IPS-15b (cell line): ENCODE data around the gene SH3RF3.

Source experiments
- H3K27me3 ChIP-seq: one replicate; pipeline ENCODE4 v1.6.1; 2013; ENCODE audit warnings: low read length; ENCODE audit not compliant: control insufficient read depth, insufficient read depth
- H3K36me3 ChIP-seq: one replicate; pipeline ENCODE4 v1.6.1; 2013; ENCODE audit warnings: low read length; ENCODE audit not compliant: control insufficient read depth, insufficient read depth
- H3K4me1 ChIP-seq: one replicate; pipeline ENCODE4 v1.6.1; 2013; ENCODE audit warnings: mild to moderate bottlenecking, low read length; ENCODE audit not compliant: control insufficient read depth, insufficient read depth
- H3K4me3 ChIP-seq: one replicate; pipeline ENCODE4 v1.5.1; 2013; ENCODE audit warnings: low read depth, low read length
- H3K9ac ChIP-seq: one replicate; pipeline ENCODE4 v1.6.1; 2013; ENCODE audit warnings: low read depth, mild to moderate bottlenecking, low read length
- H3K9me3 ChIP-seq: one replicate; pipeline ENCODE4 v1.6.1; 2013; ENCODE audit warnings: mild to moderate bottlenecking, low read length; ENCODE audit not compliant: control insufficient read depth, insufficient read depth

The SH3RF3 gene

DNA sequence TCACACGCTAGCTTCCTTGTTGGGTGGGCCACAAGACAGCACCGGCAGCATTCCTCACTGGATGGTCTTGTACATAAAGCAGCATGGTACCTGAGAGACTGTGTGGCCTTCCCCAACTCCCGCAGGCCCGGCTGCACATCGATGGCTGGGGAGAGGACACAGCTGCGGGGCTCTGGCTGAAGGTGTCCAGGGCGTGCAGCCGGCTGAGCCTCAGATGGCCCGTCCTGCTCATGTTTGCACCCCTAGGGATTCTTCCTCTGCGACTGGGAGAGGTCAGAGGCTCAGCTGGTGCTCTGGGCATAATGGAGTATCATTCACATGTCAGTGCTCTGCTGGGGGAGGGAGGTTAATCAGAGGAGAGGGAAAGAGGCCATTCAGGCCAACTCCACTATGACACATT is 276.9 kb downstream of the SH3RF3 start:
- no peak overlapping the region for H3K4me3 ChIP-seq
- no peaks in the 10 kb centered on the region for H3K4me1 ChIP-seq
- no peaks in the 10 kb centered on the region for H3K27me3 ChIP-seq
- no peaks in the 10 kb centered on the region for H3K9me3 ChIP-seq
- H3K36me3 ChIP-seq: no peaks in the 10 kb centered on the region
- no peak overlapping the region for H3K9ac ChIP-seq

DNA sequence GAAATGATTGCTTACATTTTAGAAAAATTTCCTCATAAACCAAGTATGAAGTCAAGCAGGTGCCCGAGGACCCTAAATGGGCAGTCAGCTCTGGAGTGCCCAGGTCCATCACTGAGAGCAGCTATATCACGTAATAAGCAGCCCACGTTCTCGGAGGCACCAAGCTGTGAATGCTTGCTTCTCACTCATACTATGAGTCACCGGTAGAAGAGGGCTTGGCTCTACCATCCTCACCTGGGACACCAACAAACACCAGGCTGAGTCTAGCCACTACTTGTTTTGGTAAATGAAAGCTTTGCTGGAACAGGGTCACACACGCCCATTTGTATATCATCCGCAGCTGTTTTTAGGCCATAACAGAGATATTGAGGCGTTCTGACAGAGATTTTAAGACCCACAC is 277.3 kb downstream of the SH3RF3 start:
- Histone ChIP-seq H3K36me3 (no peaks in the 10 kb centered on the region), H3K9ac (no peak overlapping the region), H3K4me1 (no peaks in the 10 kb centered on the region), H3K4me3 (no peak overlapping the region), H3K27me3 (no peaks in the 10 kb centered on the region), H3K9me3 (no peaks in the 10 kb centered on the region)

DNA sequence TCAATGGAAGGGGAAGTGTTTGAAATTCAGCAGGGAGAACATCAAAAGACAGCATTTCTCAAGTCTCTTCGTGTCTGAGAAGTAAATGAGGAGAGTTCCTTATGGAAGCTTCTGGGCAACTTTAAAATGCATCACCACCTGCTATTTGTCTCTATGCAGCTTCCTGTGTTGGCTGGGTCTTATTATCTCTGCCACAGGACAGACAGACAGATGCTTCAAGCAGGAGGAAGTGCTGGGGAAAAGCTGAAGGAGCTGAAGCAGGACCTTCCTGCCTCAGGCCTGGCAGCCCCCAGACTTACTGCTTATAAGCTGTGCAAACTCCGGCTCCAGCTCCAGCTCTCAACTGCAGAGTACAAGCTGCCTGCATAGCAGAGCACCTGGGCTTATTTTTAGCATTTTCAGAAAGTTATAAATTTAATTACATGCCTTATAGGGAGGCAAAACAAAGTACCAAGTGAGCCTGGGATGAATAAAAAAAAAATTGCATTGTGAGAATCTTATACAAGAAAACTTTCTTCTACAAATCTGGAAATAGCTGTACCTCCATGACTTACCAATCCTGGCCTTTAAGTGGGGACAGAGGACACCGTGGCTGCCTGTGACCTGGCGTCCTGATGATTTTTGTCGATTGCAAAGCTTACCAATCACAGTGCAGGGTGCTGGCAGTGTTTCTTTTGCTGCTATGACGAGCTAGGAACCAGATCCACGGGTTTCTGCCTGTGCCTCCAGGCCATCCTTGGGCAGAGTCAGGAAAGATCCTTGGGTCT is 278.5 kb downstream of the SH3RF3 start:
- H3K9me3 ChIP-seq: no peaks in the 10 kb centered on the region
- no peak overlapping the region for H3K4me3 ChIP-seq
- no peaks in the 10 kb centered on the region for H3K36me3 ChIP-seq
- no peaks in the 10 kb centered on the region for H3K27me3 ChIP-seq
- no peaks in the 10 kb centered on the region for H3K4me1 ChIP-seq
- no peak overlapping the region for H3K9ac ChIP-seq

DNA sequence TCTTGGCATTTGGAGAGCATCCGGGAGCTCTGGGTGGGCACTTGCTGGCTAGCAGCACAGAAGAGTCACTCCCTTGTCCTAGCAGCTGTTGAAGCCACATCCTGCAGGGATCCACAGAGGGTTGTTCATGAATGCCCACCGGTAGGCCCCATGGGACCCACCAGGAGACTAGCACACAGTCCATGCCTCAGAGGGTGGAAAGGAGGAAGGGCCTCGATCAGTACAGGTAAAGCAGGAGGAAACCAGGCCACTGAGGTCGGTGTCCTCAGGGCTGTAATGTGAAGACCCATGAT is 279.0 kb downstream of the SH3RF3 start:
- Histone ChIP-seq H3K4me3 (no peak overlapping the region), H3K36me3 (no peaks in the 10 kb centered on the region), H3K9ac (no peak overlapping the region), H3K27me3 (no peaks in the 10 kb centered on the region), H3K9me3 (no peaks in the 10 kb centered on the region), H3K4me1 (no peaks in the 10 kb centered on the region)

DNA sequence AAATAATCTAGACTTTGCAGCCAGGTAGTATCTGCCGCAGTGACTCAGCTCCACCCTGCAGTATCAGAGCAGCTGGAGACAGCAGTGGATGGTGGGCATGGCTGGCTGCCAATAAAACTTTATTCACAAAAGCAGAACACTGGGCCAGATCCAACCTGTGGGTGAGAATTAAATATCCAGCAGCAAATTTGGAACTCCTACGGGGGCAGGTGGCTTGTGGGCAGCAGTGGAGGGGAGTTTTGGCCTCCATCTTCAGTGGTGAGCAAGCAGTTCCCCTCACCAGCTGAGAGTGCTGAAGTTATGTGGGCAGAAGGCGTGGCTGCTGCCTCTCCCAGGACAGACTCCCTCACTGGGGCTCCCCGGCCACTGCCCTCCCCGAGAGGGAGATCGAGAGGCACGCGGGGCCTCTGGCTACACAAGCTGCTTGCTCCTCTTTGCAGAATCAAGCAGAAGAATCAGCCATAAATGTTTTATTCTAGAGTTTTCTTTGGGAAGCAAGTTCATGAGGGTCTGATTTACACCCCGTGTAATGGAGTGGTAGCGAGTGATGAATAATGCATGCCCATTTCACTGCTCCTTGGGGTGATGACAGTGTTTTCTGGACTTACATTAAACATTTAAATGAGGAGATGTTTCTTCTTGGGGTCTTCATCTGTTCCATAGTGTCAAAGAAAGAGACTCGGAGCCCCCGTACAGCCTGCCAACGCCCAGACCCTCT is 280.5 kb downstream of the SH3RF3 start:
- Histone ChIP-seq H3K4me3 (no peak overlapping the region), H3K36me3 (no peaks in the 10 kb centered on the region), H3K27me3 (no peaks in the 10 kb centered on the region), H3K4me1 (no peaks in the 10 kb centered on the region), H3K9me3 (no peaks in the 10 kb centered on the region), H3K9ac (no peak overlapping the region)

DNA sequence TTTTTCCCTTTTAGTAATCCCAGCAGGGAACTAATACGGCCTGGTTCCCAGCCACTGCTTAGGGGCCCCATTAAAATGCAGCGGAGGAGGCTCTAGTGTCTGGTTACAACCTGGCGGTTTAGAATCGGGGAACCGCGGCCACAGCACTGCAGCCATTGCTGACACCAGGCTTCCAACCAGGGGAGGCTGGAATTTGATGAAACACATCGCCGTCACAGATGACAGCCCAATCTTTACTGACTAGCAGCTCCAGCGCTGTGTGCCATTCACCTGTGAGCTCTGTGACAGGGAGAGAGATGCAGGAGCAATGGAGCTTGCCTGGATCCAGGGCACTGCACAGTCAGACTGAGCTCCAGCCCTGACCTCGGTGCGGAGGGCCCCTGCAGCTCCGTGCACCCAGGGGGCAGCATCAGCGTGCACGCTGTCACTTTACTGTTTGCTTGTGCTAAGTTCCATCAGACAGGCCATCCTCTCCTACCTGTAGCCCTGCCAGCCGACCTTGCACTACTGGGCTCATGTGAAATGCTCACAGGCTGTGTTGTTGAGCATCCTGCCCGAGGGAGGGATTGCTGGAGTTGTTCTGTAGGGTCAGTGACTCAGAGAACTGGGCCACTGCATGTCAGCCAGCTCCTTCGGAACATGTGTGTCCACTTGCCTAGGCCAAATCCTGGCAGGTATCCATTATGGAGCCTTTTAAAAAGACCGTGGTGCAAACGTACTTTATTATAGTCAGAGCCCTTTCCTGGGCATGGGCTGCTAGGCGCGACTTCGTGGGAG is 281.2 kb downstream of the SH3RF3 start:
- Histone ChIP-seq H3K4me3 (no peak overlapping the region), H3K27me3 (no peaks in the 10 kb centered on the region), H3K9ac (no peak overlapping the region), H3K36me3 (no peaks in the 10 kb centered on the region), H3K4me1 (no peaks in the 10 kb centered on the region), H3K9me3 (no peaks in the 10 kb centered on the region)

DNA sequence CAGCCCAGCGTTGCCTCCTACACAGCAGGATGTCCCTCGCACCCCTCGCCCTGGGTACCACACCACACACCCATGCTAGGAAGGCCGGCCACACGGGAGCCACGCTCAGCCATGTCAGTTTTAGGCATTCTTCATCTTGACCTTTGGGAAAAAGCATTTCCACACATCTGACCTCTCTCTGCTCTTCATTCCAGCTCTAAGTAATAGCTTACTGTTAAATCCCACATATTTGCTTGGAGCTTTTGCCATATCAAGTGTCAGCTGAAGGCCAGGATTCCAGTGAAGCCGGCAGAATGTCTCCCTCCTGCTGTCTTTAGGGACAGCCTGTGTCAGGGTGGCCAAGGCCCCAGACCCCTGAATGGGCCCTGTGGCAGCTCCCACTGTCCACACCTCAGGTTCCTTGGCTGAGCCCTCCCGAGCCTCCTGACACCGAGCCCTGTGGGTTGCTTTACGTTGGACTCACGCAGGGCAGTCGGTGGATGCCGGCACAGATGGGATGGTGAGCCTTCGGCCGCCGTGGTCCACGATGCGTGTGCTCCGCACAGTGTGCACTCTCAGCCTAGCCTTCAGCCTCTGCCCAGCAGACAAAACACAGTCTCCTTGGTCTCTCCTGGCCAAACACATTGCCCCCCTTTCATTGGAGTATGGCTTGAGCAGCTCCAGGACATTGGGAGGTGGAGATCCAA is 282.8 kb downstream of the SH3RF3 start:
- no peaks in the 10 kb centered on the region for H3K36me3 ChIP-seq
- H3K4me3 ChIP-seq: no peak overlapping the region
- no peaks in the 10 kb centered on the region for H3K9me3 ChIP-seq
- H3K9ac ChIP-seq: no peak overlapping the region
- no peaks in the 10 kb centered on the region for H3K4me1 ChIP-seq
- no peaks in the 10 kb centered on the region for H3K27me3 ChIP-seq

DNA sequence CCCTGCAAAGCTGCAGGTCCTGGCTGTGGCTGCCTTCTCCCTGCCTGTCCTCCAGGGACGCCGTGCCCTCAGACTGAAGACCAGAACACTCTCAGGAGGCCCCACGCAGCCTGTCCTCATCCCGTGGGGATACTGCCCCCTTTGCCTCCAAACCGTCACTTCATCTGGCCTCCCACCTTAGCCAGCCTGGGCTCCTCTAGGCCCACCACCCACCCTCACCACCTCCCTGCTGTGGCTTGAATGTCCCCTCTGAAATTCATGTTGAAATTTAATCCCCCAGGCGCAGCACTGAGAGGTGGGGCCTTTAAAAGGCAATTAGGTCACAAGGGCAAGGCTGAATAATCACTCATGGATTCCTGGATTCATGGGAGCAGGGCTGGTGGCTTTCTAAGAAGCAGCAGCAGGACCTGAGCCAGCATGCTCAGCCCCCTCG is 286.6 kb downstream of the SH3RF3 start:
- Histone ChIP-seq H3K4me3 (no peak overlapping the region), H3K27me3 (no peaks in the 10 kb centered on the region), H3K36me3 (no peaks in the 10 kb centered on the region), H3K9me3 (no peaks in the 10 kb centered on the region), H3K4me1 (no peaks in the 10 kb centered on the region), H3K9ac (no peak overlapping the region)

DNA sequence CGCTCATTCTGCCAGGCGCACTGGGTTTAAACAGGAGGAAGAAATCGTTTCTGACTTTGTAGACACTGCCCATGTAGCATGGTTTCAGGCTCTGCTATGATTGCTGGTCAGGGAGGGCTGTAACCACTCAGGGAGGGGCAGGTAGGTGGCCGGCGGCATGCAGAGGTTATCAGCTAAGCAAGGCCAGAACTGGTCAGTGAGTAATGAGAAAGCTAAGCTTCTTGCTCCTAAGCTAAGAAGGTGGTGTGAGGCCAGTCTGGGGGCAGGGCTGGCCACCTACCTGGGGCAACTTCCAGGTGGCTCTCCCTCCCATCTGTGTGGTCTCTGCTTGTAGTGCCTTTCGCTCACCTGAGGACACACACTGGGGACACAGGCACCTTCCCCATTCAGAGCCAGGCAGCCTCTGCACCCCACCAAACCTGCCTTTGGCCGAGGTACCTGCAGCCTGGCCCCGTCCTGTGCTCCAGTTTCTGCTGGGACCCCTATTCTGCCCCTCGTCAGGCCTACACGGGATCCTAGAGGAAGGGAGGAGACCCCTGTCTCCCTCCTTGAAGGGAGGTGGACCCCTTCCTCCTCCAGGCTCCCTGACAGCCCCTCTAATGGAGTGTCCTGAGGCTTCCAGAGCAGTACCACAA is 288.8 kb downstream of the SH3RF3 start:
- Histone ChIP-seq H3K36me3 (no peaks in the 10 kb centered on the region), H3K4me1 (no peaks in the 10 kb centered on the region), H3K4me3 (no peak overlapping the region), H3K27me3 (no peaks in the 10 kb centered on the region), H3K9me3 (no peaks in the 10 kb centered on the region), H3K9ac (no peak overlapping the region)

DNA sequence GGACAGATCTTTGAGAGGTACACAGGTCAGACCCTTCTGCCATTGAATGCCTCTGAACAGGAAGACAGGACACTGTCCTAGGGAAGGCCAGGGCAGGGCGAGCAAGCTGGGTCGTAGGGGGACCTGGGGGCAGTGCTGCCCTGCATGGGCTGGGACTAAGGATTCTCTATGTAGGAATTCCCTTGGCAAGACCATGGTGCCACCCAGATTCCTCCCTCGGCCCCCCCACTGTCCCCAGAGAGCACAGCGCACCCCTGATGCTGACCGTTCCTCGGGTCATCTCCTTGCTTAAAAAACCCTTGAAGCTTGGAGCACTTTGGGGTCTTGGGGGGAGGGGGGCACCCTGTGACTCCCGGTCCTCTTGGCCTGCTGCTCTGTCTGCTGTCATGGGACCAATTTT is 289.7 kb downstream of the SH3RF3 start:
- Histone ChIP-seq H3K36me3 (no peaks in the 10 kb centered on the region), H3K9ac (no peak overlapping the region), H3K27me3 (no peaks in the 10 kb centered on the region), H3K4me1 (no peaks in the 10 kb centered on the region), H3K4me3 (no peak overlapping the region), H3K9me3 (no peaks in the 10 kb centered on the region)

DNA sequence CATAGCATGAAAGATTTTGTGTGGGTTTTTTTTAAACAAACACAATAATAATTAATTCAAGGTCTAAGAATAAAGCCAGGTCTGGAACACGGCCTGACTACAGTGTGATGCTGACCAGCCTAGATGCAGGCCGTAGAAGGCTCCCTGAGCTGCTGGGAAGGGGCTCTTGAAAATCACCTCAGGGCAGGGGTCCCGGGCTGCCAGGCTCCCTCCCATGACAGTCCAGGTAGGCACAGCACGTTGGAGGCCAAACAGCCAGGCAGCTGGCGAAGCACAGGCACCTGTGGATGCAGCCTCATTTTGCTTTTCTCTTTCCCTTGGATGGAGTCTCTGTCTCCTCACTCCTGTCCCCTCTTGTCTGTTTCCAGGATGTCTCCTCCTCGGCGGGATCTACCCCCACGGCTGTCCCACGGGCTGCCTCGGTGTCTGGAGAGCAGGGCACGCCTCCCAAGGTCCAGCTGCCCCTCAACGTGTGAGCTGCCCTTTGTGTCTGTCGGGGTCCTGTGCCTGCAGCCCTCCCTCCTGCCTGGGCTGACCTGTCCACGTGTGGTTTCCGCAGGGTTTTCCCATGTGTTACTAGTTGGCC is 290.3 kb downstream of the SH3RF3 start:
- Histone ChIP-seq H3K4me3 (no peak overlapping the region), H3K4me1 (no peaks in the 10 kb centered on the region), H3K36me3 (no peaks in the 10 kb centered on the region), H3K27me3 (no peaks in the 10 kb centered on the region), H3K9ac (no peak overlapping the region), H3K9me3 (no peaks in the 10 kb centered on the region)
